Suprapubic skin (tissue), 4 donors: Measurements from ENCODE around the gene ERBB4. TPM values are rescaled to one million over a fixed set of nuclear protein-coding genes. Genes with fewer than 3 reads are reported as not detected.

ENCODE experiments used
- DNase-seq, 2 donors: peaks; one replicate each; pipeline ENCODE4 v3.0.0-alpha.2; 2019; ENCODE audit warnings: low spot score in 2 of 2
- H3K27ac ChIP-seq: fragments of 200-600 bp; sonication (generic); one replicate; pipeline ENCODE4 v1.5.1; 2019
- H3K27me3 ChIP-seq: fragments of 200-600 bp; sonication (generic); one replicate; pipeline ENCODE4 v1.5.1; 2019
- H3K36me3 ChIP-seq: fragments of 200-600 bp; sonication (generic); one replicate; pipeline ENCODE4 v1.5.1; 2019
- H3K4me1 ChIP-seq: fragments of 200-600 bp; sonication (generic); one replicate; pipeline ENCODE4 v1.5.1; 2019
- H3K4me3 ChIP-seq: fragments of 200-600 bp; sonication (generic); one replicate; pipeline ENCODE4 v1.5.1; 2019; ENCODE audit warnings: mild to moderate bottlenecking
- H3K9me3 ChIP-seq: fragments of 200-600 bp; sonication (generic); one replicate; pipeline ENCODE4 v1.5.1; 2019
- CTCF ChIP-seq, 2 donors: fragments of 200-600 bp in 1 of 2; fragments of 450-650 bp in 1 of 2; sonication (generic) in 1 of 2; IDR thresholded peaks; one replicate each; pipeline ENCODE4 v1.5.1; 2016 to 2019; ENCODE audit warnings: antibody characterized with exemption in 2 of 2, mild to moderate bottlenecking in 1 of 2, moderate library complexity in 1 of 2
- EP300 ChIP-seq: sonication (generic); formaldehyde crosslinking; IDR thresholded peaks from one replicate; pipeline ENCODE4 v1.6.1; 2017; ENCODE audit warnings: antibody characterized with exemption
- POLR2A ChIP-seq, 2 donors: fragments of 450-650 bp; IDR thresholded peaks; one replicate each; pipeline ENCODE4 v1.6.1; 2017; ENCODE audit warnings: antibody characterized with exemption in 2 of 2, mild to moderate bottlenecking in 2 of 2, moderate library complexity in 2 of 2
- POLR2AphosphoS5 ChIP-seq, 3 donors: sonication (generic); formaldehyde crosslinking; IDR thresholded peaks; one replicate each; pipeline ENCODE4 v1.6.1; 2017; ENCODE audit warnings: antibody characterized with exemption in 3 of 3
- WGBS: methylation state at CpG from one replicate; pipeline ENCODE4 v1.1.5; 2018; 5-methylcytosine and 5-hydroxymethylcytosine counted together
- total RNA-seq, 4 donors: library from RNA; depleted of rRNA; stranded (reverse); fragments of >200 nt; gene quantifications; one replicate each; pipeline ENCODE4 v1.1.0, GENCODE V29; 2016

ERBB4 gene
- total RNA-seq, 4 donors from 2014 or later: 0.95 to 6.4 (median 1.5) TPM

- TF ChIP-seq POLR2A (IDR thresholded peaks at IDR 0.05) (no peak), CTCF (IDR thresholded peaks at IDR 0.05) (no peak), EP300 (no peak), POLR2AphosphoS5 (IDR thresholded peaks at IDR 0.05) (no peak)
- H3K36me3 ChIP-seq: no peaks in the 10 kb centered on the region
- H3K4me3 ChIP-seq: no peak overlapping the region
- 75% methylated on average over 1 of the region's 1 CpG for WGBS
- H3K27me3 ChIP-seq: no peaks in the 10 kb centered on the region
- H3K9me3 ChIP-seq: no peaks in the 10 kb centered on the region
- no peak for DNase-seq
- no peak overlapping the region for H3K27ac ChIP-seq
- no peaks in the 10 kb centered on the region for H3K4me1 ChIP-seq
Measured at GRCh38 chr2:211690736-211691135, 847.9 kb downstream of the ERBB4 start.

GRCh38 chr2:211688196-211688595 is 850.4 kb downstream of the ERBB4 start:
- no peak overlapping the region for H3K27ac ChIP-seq
- no peaks in the 10 kb centered on the region for H3K4me1 ChIP-seq
- no peaks in the 10 kb centered on the region for H3K27me3 ChIP-seq
- DNase-seq: no peak
- no peak overlapping the region for H3K4me3 ChIP-seq
- no peaks in the 10 kb centered on the region for H3K36me3 ChIP-seq
- H3K9me3 ChIP-seq: peaks cover 10% of the 10 kb centered on the region
- 63% methylated on average over 2 of the region's 2 CpGs for WGBS
- TF ChIP-seq CTCF (IDR thresholded peaks at IDR 0.05) (no peak), POLR2AphosphoS5 (IDR thresholded peaks at IDR 0.05) (no peak), POLR2A (IDR thresholded peaks at IDR 0.05) (no peak), EP300 (no peak)

- TF ChIP-seq POLR2AphosphoS5 (IDR thresholded peaks at IDR 0.05) (no peak), CTCF (IDR thresholded peaks at IDR 0.05) (no peak)
- Histone ChIP-seq H3K27me3 (no peaks in the 10 kb centered on the region), H3K27ac (no peak overlapping the region), H3K4me3 (no peak overlapping the region), H3K4me1 (no peaks in the 10 kb centered on the region), H3K36me3 (no peaks in the 10 kb centered on the region), H3K9me3 (no peaks in the 10 kb centered on the region)
- DNase-seq: no peak
- WGBS: 71% methylated on average over 2 of the region's 2 CpGs
Measured at GRCh38 chr2:211674715-211675114, 863.9 kb downstream of the ERBB4 start.

GRCh38 chr2:211673133-211673905 is 865.3 kb downstream of the ERBB4 start:
- 42% methylated on average over 3 of the region's 3 CpGs for WGBS
- Histone ChIP-seq H3K27me3 (no peaks in the 10 kb centered on the region), H3K36me3 (no peaks in the 10 kb centered on the region), H3K4me1 (no peaks in the 10 kb centered on the region), H3K9me3 (no peaks in the 10 kb centered on the region), H3K4me3 (no peak overlapping the region), H3K27ac (no peak overlapping the region)
- DNase-seq: no peak
- TF ChIP-seq POLR2A (IDR thresholded peaks at IDR 0.05) (no peak), CTCF (IDR thresholded peaks at IDR 0.05) (no peak), POLR2AphosphoS5 (IDR thresholded peaks at IDR 0.05) (no peak), EP300 (no peak)

- no peak for TF ChIP-seq EP300
- TF ChIP-seq POLR2A (IDR thresholded peaks at IDR 0.05): no peak
- TF ChIP-seq CTCF (IDR thresholded peaks at IDR 0.05): no peak
- no peak for TF ChIP-seq POLR2AphosphoS5 (IDR thresholded peaks at IDR 0.05)
- no peaks in the 10 kb centered on the region for H3K27me3 ChIP-seq
- no peaks in the 10 kb centered on the region for H3K36me3 ChIP-seq
- 70% methylated on average over 1 of the region's 1 CpG for WGBS
- no peak overlapping the region for H3K4me3 ChIP-seq
- DNase-seq: no peak
- no peaks in the 10 kb centered on the region for H3K9me3 ChIP-seq
- no peak overlapping the region for H3K27ac ChIP-seq
- H3K4me1 ChIP-seq: no peaks in the 10 kb centered on the region
Measured at GRCh38 chr2:211671977-211672376, 866.6 kb downstream of the ERBB4 start.
